CD4-positive, CD25-positive, alpha-beta regulatory T cell (primary cell): ENCODE measurements around the gene CHPF. TPM values are rescaled to one million over a fixed set of nuclear protein-coding genes. Genes with fewer than 3 reads are reported as not detected.

Experiments used
- ATAC-seq, 2 donors: fragments of 150-1000 bp; cut with Tn5 transposase; one replicate each; pipeline ENCODE4 v1.10.0; 2021; ENCODE audit warnings: low read depth in 2 of 2, moderate number of reproducible peaks in 2 of 2, moderate library complexity in 1 of 2
- DNase-seq, 3 donors: peaks; one replicate each; pipeline versions ENCODE4 v3.0.0 to v3.0.0-alpha.2; 2012 to 2022; ENCODE audit warnings: mixed read lengths in 1 of 3
- H3K27ac ChIP-seq: one replicate; pipeline ENCODE4 v1.7.0; 2013; ENCODE audit warnings: mild to moderate bottlenecking, low read length; ENCODE audit not compliant: insufficient read depth, poor library complexity, severe bottlenecking
- H3K27me3 ChIP-seq: one replicate; pipeline ENCODE4 v1.7.0; 2013; ENCODE audit warnings: low read length; ENCODE audit not compliant: control insufficient read depth, insufficient read depth
- H3K36me3 ChIP-seq: one replicate; pipeline ENCODE4 v1.7.0; 2013; ENCODE audit warnings: mild to moderate bottlenecking, low read length, moderate library complexity; ENCODE audit not compliant: control insufficient read depth, insufficient read depth
- H3K4me1 ChIP-seq: 2 replicates; pipeline ENCODE4 v1.7.0; 2013; ENCODE audit warnings: mild to moderate bottlenecking, low read length; ENCODE audit not compliant: insufficient read depth, control insufficient read depth, poor library complexity, severe bottlenecking
- H3K4me3 ChIP-seq: one replicate; pipeline ENCODE4 v1.7.0; 2013; ENCODE audit warnings: low read depth, mild to moderate bottlenecking, low read length, moderate library complexity
- H3K9me3 ChIP-seq, 2 experiments: 1 replicate in 1 of 2; 2 replicates in 1 of 2; pipeline ENCODE4 v1.7.0; 2013; ENCODE audit warnings: low read length in 2 of 2, mild to moderate bottlenecking in 1 of 2, moderate library complexity in 1 of 2; ENCODE audit not compliant: control insufficient read depth in 2 of 2
- H3K27ac Mint-ChIP-seq, 3 donors: one replicate each; pipeline ENCODE4 v1.8.0; 2020 to 2022; ENCODE audit warnings: mild to moderate bottlenecking in 3 of 3, mixed read lengths in 3 of 3, moderate library complexity in 2 of 3
- H3K27me3 Mint-ChIP-seq: one replicate; pipeline ENCODE4 v1.8.0; 2022; ENCODE audit warnings: mild to moderate bottlenecking, mixed read lengths
- H3K36me3 Mint-ChIP-seq: one replicate; pipeline ENCODE4 v1.8.0; 2020; ENCODE audit warnings: mixed read lengths
- H3K4me1 Mint-ChIP-seq, 4 donors: one replicate each; pipeline ENCODE4 v1.8.0; 2020 to 2022; ENCODE audit warnings: mixed read lengths in 4 of 4, mild to moderate bottlenecking in 1 of 4
- H3K4me3 Mint-ChIP-seq, 4 donors: one replicate each; pipeline ENCODE4 v1.8.0; 2020 to 2022; ENCODE audit warnings: mild to moderate bottlenecking in 4 of 4, mixed read lengths in 4 of 4, moderate library complexity in 3 of 4
- H3K9me3 Mint-ChIP-seq, 7 donors: one replicate each; pipeline ENCODE4 v1.8.0; 2020 to 2022; ENCODE audit warnings: mixed read lengths in 7 of 7, mild to moderate bottlenecking in 3 of 7, moderate library complexity in 2 of 7
- polyA plus RNA-seq, 4 donors: library from polyadenylated mRNA; unstranded; fragments of 300-500 nt; fragmentation: Illumina TruSeq; gene quantifications; one replicate each; pipeline ENCODE4 v1.2.3, GENCODE V29; 2021
- total RNA-seq: library from RNA; stranded (reverse); gene quantifications from one replicate; pipeline ENCODE4 v1.2.3, GENCODE V29; 2022

CHPF gene
- total and polyA plus RNA-seq, 5 donors from 2014 or later, result 3.0 to 6.6 (median 4.5) TPM

- H3K4me1 Mint-ChIP-seq, result peaks cover 0 to 18% (median 2%) of the 10 kb centered on the region in 4 donors
- H3K9me3 ChIP-seq, result no peaks in the 10 kb centered on the region
- ATAC-seq, result no peak
- peaks cover 13% of the 10 kb centered on the region for H3K27me3 ChIP-seq
- no peak overlapping the region for H3K27ac ChIP-seq
- no peak for DNase-seq
- no peaks in the 10 kb centered on the region for H3K36me3 Mint-ChIP-seq
- H3K9me3 Mint-ChIP-seq, result peaks cover 0 to 6% (median 0%) of the 10 kb centered on the region in 7 donors
- peak overlapping the region; percentile 39 to 84 (median 66) for H3K4me3 Mint-ChIP-seq
- no peak overlapping the region for H3K27ac Mint-ChIP-seq
- peaks cover 48% of the 10 kb centered on the region for H3K27me3 Mint-ChIP-seq
- peaks cover 18% of the 10 kb centered on the region for H3K4me1 ChIP-seq
- no peaks in the 10 kb centered on the region for H3K36me3 ChIP-seq
- no peak overlapping the region for H3K4me3 ChIP-seq
Observed at GRCh38 chr2:219553168-219553417, 9.5 kb upstream of the CHPF start.

DNA sequence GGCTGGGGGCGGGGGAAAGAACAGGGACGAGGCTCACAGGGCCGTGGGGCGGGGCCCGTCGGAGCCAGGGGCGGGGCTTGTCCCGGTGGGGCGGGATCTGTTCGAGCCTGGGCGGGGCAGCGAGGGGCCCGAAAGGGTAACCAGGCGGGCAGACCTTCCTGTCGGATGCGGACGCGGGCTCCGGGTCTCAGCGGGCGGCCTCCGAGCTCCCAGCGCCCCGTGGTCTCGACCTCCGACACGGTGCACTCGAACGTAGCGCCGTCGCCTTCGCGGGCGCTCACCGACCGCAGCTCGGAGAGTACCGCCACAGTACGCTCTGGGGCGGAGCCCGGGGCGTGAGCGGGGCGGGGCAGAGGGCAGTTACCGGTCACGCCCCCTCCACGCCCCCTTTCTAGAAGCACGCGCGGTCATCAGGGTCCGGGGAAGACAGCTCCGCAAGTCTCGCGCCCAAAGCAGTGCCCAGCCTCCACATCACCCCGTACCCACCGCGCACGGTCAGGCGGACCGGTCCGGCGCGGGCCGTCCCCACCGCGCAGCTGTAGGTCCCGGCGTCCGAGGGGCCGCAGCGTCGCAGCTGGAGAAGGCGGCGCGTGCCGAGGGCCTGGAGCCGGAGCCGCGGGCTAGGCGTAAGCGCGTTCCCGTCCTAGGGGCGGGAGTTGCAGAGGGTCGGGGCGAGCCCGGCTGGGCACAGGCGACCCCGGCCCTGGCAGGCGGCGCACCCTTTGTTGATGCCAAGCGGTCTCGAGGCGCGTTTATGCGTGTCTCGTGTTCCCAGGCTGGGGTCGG lies 9.0 kb upstream of the CHPF start:
- no peak overlapping the region for H3K27ac ChIP-seq
- ATAC-seq (peak; percentile 79 to 82), DNase-seq (peak; percentile 65 to 73 (median 72))
- no peaks in the 10 kb centered on the region for H3K36me3 ChIP-seq
- no peak overlapping the region for H3K4me3 ChIP-seq
- H3K27me3 Mint-ChIP-seq, result peaks cover 48% of the 10 kb centered on the region
- H3K4me3 Mint-ChIP-seq, result peak overlapping the region; percentile 71 to 84 (median 78)
- H3K36me3 Mint-ChIP-seq, result no peaks in the 10 kb centered on the region
- H3K4me1 Mint-ChIP-seq, result peaks cover 0 to 18% (median 2%) of the 10 kb centered on the region in 4 donors
- peaks cover 13% of the 10 kb centered on the region for H3K27me3 ChIP-seq
- peaks cover 0 to 6% (median 0%) of the 10 kb centered on the region in 7 donors for H3K9me3 Mint-ChIP-seq
- H3K27ac Mint-ChIP-seq, result no peak overlapping the region
- H3K4me1 ChIP-seq, result peaks cover 18% of the 10 kb centered on the region
- H3K9me3 ChIP-seq, result no peaks in the 10 kb centered on the region

DNA sequence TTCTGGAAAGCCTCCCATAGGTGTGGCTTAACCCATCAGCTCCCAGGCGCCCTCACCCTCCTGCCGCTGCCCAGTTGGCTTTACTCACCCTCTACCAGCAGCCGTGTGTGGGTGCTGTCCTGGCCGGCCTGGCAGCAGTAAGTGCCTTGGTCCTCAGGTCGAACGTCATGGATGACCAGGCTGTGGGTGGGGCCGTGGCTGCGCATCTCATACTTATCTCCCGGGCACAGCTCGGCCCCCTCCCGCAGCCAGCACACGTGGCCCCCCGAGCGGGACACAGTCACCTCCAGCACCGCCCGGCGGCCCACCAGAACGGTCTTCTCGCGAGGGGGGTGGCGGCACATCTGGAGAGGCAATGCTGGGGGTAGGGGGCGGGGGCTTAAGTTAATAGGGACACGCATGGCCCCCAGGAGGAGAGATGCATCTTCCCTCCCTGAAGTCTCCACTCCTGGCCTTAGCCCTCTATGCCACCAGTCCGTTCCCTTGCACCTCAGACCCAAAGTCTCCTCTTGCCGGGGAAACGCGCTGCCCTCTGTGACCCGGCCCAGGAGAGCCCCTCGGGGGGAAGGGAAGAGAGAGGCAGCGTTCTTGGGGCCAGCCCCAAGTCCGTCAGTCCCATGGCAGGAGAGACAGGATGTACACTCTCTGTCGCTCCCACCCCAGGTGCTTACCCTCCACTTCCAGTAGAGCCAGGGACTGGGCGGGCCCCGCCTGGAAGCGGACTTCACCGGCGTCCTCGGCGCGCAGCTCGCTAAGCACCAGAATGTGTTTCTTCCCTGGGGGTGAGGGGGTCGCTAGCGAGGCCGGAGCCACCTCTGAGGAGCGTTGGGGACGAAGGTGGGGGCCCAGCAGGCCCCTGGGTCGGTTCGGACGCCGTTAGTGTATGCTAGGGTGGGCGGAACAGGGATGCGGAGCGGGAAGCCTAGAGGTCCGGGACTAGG lies 8.1 kb upstream of the CHPF start:
- DNase-seq (peak in 1 of 3 donors; percentile 33), ATAC-seq (no peak)
- peaks cover 13% of the 10 kb centered on the region for H3K27me3 ChIP-seq
- peaks cover 48% of the 10 kb centered on the region for H3K27me3 Mint-ChIP-seq
- no peak overlapping the region for H3K4me3 ChIP-seq
- H3K36me3 Mint-ChIP-seq, result no peaks in the 10 kb centered on the region
- no peak overlapping the region for H3K27ac ChIP-seq
- no peaks in the 10 kb centered on the region for H3K36me3 ChIP-seq
- H3K4me3 Mint-ChIP-seq, result peak overlapping the region; percentile 58 to 80 (median 73)
- H3K27ac Mint-ChIP-seq, result no peak overlapping the region
- peaks cover 18% of the 10 kb centered on the region for H3K4me1 ChIP-seq
- peaks cover 0 to 6% (median 0%) of the 10 kb centered on the region in 7 donors for H3K9me3 Mint-ChIP-seq
- H3K4me1 Mint-ChIP-seq, result peaks cover 0 to 18% (median 2%) of the 10 kb centered on the region in 4 donors
- no peaks in the 10 kb centered on the region for H3K9me3 ChIP-seq

DNA sequence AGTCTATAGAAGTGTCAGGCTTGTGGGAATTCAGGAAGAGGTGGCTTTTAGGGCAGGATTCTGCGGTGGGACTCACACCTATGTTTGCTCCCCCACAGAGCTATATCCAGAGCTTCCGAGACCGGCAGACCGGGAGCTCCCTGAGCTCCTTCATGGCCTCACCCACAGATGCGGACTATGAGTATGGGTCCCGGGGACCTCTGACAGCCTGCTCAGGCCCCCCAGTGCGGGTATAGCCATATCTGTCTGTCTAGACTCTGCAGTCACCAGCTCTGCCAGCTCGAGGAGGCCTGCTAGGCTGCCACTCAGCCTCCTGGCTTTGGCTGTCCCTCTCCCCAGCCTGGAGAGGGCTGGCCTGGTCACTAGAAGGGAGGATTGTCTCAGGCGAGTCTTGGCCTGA lies 6.0 kb upstream of the CHPF start:
- no peaks in the 10 kb centered on the region for H3K36me3 ChIP-seq
- Mint-ChIP-seq H3K4me3 (peak overlapping the region in 2 of 4 donors; percentile 21 to 33), H3K4me1 (peaks cover 0 to 25% (median 4%) of the 10 kb centered on the region in 4 donors), H3K9me3 (peaks cover 0 to 9% (median 0%) of the 10 kb centered on the region in 7 donors), H3K27me3 (peaks cover 47% of the 10 kb centered on the region), H3K27ac (no peak overlapping the region), H3K36me3 (no peaks in the 10 kb centered on the region)
- H3K9me3 ChIP-seq, result no peaks in the 10 kb centered on the region
- no peak overlapping the region for H3K27ac ChIP-seq
- ATAC-seq (no peak), DNase-seq (no peak)
- H3K4me3 ChIP-seq, result no peak overlapping the region
- peaks cover 18% of the 10 kb centered on the region for H3K4me1 ChIP-seq
- H3K27me3 ChIP-seq, result peaks cover 13% of the 10 kb centered on the region

- peaks cover 13% of the 10 kb centered on the region for H3K27me3 ChIP-seq
- peaks cover 52% of the 10 kb centered on the region for H3K27me3 Mint-ChIP-seq
- H3K4me3 Mint-ChIP-seq, result peak overlapping the region in 1 of 4 donors; percentile 44
- ATAC-seq (no peak), DNase-seq (no peak)
- H3K4me3 ChIP-seq, result no peak overlapping the region
- no peaks in the 10 kb centered on the region for H3K9me3 ChIP-seq
- peaks cover 21% of the 10 kb centered on the region for H3K4me1 ChIP-seq
- H3K36me3 Mint-ChIP-seq, result no peaks in the 10 kb centered on the region
- H3K27ac ChIP-seq, result no peak overlapping the region
- no peak overlapping the region for H3K27ac Mint-ChIP-seq
- H3K36me3 ChIP-seq, result no peaks in the 10 kb centered on the region
- peaks cover 0 to 9% (median 0%) of the 10 kb centered on the region in 7 donors for H3K9me3 Mint-ChIP-seq
- H3K4me1 Mint-ChIP-seq, result peaks cover 0 to 31% (median 8%) of the 10 kb centered on the region in 4 donors
Observed at GRCh38 chr2:219548990-219549389, 5.4 kb upstream of the CHPF start.

GRCh38 chr2:219547621-219548020 lies 4.0 kb upstream of the CHPF start:
- H3K36me3 ChIP-seq, result no peaks in the 10 kb centered on the region
- no peak overlapping the region for H3K27ac Mint-ChIP-seq
- DNase-seq (no peak), ATAC-seq (no peak)
- peaks cover 0 to 9% (median 0%) of the 10 kb centered on the region in 7 donors for H3K9me3 Mint-ChIP-seq
- H3K4me1 ChIP-seq, result peaks cover 23% of the 10 kb centered on the region
- peaks cover 4% of the 10 kb centered on the region for H3K27me3 ChIP-seq
- H3K27me3 Mint-ChIP-seq, result peaks cover 45% of the 10 kb centered on the region
- H3K27ac ChIP-seq, result no peak overlapping the region
- no peak overlapping the region for H3K4me3 ChIP-seq
- H3K36me3 Mint-ChIP-seq, result no peaks in the 10 kb centered on the region
- no peaks in the 10 kb centered on the region for H3K9me3 ChIP-seq
- H3K4me3 Mint-ChIP-seq, result no peak overlapping the region
- peaks cover 0 to 23% (median 11%) of the 10 kb centered on the region in 4 donors for H3K4me1 Mint-ChIP-seq

DNA sequence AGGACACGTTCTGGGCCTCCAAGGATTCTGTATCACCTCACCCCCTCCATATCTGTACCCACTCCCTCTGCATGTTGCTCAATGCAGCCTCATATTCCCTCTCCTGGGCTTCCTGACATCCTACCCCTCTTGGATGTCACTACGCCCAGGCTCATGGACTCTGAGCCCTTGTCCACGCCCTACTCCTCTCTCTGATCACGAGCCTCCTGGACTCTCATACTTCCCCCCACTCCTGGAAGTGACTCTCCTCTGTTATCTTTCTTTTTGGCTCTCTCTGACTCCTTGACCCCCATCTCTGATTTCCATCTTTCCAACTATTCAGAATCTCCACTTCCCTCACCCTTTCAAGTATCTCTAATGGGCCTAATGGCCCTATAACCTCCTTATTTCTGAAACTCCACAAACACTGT lies 2.3 kb upstream of the CHPF start:
- Mint-ChIP-seq H3K27me3 (peaks cover 35% of the 10 kb centered on the region), H3K27ac (no peak overlapping the region)

More for the DNA sequence above, 2.3 kb upstream of the CHPF start:
- no peaks in the 10 kb centered on the region for H3K36me3 Mint-ChIP-seq
- DNase-seq, result no peak
- H3K4me3 ChIP-seq, result no peak overlapping the region
- H3K4me3 Mint-ChIP-seq, result peak overlapping the region; percentile 33 to 87 (median 56)
- peaks cover 2% of the 10 kb centered on the region for H3K27me3 ChIP-seq
- H3K9me3 Mint-ChIP-seq, result peaks cover 0 to 9% (median 0%) of the 10 kb centered on the region in 7 donors
- ATAC-seq, result no peak
- no peak overlapping the region for H3K27ac ChIP-seq
- H3K9me3 ChIP-seq, result no peaks in the 10 kb centered on the region
- H3K4me1 Mint-ChIP-seq, result peaks cover 0 to 33% (median 18%) of the 10 kb centered on the region in 4 donors
- peaks cover 19% of the 10 kb centered on the region for H3K4me1 ChIP-seq
- H3K36me3 ChIP-seq, result no peaks in the 10 kb centered on the region
